Epithelial cell of esophagus (primary cell): ENCODE data around the gene ZNF391.

Experiments used
- DNase-seq: peaks from one replicate; pipeline ENCODE4 v3.0.0; 2010; ENCODE audit warnings: low read depth
- H3K4me3 ChIP-seq: 2 replicates; pipeline ENCODE4 v1.5.1; 2011; ENCODE audit warnings: mild to moderate bottlenecking, low read length, control low read depth
- CTCF ChIP-seq: IDR thresholded peaks from 2 replicates; pipeline ENCODE4 v1.5.1; 2011; ENCODE audit warnings: low read depth, mild to moderate bottlenecking, low read length, control low read depth, inconsistent platforms; ENCODE audit not compliant: insufficient read depth; ENCODE audit errors: missing control alignments

The ZNF391 gene

DNA sequence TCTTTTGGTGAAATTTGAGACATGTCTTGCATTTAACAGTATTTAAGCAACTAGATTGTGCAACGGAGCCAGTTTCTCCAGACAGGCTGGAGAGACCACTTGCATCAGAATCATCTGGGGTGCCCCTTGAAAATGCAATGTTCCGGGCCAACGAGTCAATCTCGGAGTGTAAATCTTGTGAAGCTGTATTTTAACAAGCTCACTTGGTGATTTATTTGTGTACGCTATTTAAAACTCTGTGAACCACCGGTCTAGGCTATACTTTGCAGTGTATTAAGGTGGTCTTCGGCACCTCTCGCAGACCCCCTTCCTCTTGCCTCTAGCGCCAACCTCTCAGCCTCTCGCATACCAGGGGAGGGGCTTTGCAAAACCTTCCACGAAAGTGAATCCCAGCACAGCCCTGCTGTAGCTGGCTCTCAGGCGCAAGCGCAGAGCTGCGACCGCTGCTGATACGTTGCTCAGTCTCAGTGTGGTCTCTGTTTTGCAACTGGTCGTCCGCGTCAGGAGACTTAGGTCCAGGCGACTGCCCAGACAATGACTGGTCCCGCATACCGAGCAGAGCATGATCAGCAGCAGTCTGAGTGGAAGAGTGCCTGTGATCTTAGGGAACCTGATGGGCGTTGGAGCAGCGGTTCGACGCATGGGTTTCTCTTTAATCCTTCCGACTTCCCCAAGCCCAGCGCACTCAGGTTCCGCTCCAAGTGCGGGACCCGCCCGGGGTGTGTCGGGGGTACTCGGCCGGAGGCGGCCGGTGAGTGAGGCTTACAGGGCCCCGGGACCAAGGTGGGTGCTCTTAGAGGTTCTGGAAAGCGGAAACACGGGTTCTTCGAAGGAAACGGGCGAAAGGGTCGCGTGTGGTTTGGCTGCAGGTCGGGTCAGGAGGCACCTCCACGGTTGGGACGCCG, at the start of gene ZNF391:
Gene ZNF391 (plus strand): TSS at position 467 of the 905 bp plus-strand sequence. CDS start 11,612 bp downstream, outside the sequence.
- DNase-seq: peak; percentile 89
- no peak for TF ChIP-seq CTCF
- peak within 1 kb of the TSS; percentile 80 for H3K4me3 ChIP-seq

GRCh38 chr6:27352850-27353249, 35.7 kb upstream of the ZNF391 start:
- no peak overlapping the region for H3K4me3 ChIP-seq
- no peak for TF ChIP-seq CTCF
- DNase-seq: no peak

DNA sequence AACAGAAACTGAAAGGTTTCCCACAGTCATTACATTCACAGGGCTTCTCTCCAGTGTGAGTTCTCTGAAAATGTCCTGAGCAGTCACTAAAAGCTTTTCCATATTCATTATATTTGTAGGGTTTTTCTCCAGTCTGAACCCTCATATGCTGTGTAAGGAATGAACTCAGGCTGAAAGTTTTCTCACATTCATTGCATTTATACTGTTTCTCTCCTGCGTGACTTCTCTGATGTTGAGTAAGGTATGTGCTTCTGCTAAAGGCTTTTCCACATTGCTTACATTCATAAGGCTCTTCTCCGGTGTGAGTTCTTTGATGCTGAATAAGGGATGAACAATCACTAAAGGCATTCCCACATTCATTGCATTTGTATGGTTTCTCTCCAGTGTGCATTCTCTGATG, 29.8 kb upstream of the ZNF391 start:
- no peak for DNase-seq
- no peak for TF ChIP-seq CTCF
- no peak overlapping the region for H3K4me3 ChIP-seq

DNA sequence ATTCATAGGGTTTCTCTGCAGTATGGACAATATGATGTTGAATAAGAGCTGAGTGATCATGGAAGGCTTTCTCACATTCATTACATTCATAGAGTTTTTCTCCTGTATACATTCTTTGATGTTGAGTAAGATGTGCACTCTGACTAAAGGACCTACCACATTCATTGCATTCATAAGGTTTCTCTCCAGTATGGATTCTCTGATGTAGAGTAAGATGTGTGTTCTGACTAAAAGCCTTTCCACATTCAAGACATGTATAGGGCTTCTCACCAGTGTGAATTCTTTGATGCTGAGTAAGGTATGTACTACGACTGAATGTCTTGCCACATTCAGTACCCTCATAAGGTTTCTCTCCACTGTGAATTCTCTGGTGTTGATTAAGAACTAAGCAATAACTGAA, 29.3 kb upstream of the ZNF391 start:
- H3K4me3 ChIP-seq: no peak overlapping the region
- TF ChIP-seq CTCF: no peak
- DNase-seq: no peak

DNA sequence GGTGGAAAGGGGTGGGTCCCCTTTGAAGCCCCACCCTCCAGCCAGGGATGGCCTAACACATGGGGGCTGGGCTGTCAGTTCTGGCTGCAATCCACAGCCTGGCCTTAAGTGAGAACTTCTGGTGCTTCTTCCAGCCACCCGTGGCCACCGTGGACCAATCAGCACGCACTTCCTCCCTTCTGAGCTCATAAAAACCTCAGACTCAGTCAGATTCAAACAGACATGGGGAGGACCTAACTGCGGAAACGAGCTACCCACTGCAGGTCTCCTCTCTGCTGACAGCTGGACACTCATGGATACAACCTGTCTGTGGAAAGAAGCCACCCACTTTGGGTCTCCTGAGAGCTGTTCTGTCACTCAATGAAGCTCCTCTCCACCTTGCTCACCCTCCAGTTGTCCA, 20.4 kb upstream of the ZNF391 start:
- no peak for TF ChIP-seq CTCF
- no peak overlapping the region for H3K4me3 ChIP-seq
- no peak for DNase-seq

DNA sequence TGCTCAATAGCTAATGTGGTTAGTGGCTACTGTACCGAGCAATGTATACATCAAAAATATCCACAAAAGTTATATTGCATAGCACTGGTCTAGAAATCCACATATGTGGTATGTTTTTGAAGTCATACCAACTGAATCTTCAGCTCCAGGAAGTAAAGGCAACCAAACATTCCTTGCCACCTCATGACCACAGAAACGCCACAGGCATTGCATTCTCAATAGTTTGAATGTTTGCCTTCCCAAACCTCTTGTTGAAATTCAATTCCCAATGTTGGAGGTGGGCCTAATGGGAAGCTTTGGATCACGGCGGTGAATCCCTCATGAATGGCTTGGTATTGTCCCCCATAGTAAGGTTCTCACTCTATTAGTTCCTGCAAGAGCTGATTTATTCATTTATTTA, 18.2 kb upstream of the ZNF391 start:
- no peak overlapping the region for H3K4me3 ChIP-seq
- no peak for DNase-seq

More for the DNA sequence above, 18.2 kb upstream of the ZNF391 start:
- no peak for TF ChIP-seq CTCF
